GM19324 (cell line): ENCODE results near the gene DYDC2.
"Not testable (repeated sequence)": the region's sequence is repeated elsewhere in the genome, so short reads cannot be mapped to it uniquely, and the experiment has no call there.

ENCODE experiments used
- ATAC-seq: cut with Tn5 transposase; IDR thresholded peaks from one replicate; pipeline ENCODE4 v1.9.1; 2021; ENCODE audit warnings: mild to moderate bottlenecking, moderate library complexity; ENCODE audit not compliant: unreplicated experiment, low FRiP score

DYDC2 gene

GRCh38 chr10:80411681-80412220 lies 55.2 kb downstream of the DYDC2 start:
- no peak for ATAC-seq

- no peak for ATAC-seq
These were observed 55.9 kb downstream of the DYDC2 start for GRCh38 chr10:80412486-80412885.

GRCh38 chr10:80413271-80413996 lies 56.9 kb downstream of the DYDC2 start:
- ATAC-seq = no peak

- ATAC-seq = no peak
These were observed 57.7 kb downstream of the DYDC2 start for GRCh38 chr10:80414142-80414895.

- no peak for ATAC-seq
These were observed 59.3 kb downstream of the DYDC2 start for GRCh38 chr10:80415734-80416478.

GRCh38 chr10:80416479-80417098 lies 60.0 kb downstream of the DYDC2 start:
- no peak for ATAC-seq

- ATAC-seq = not testable (repeated sequence)
These were observed 60.7 kb downstream of the DYDC2 start for GRCh38 chr10:80417256-80417655.
